HG02870 (cell line): ENCODE measurements around the gene SPOP.
"Not testable (repeated sequence)": the region's sequence is repeated elsewhere in the genome, so short reads cannot be mapped to it uniquely, and the experiment has no call there.

Experiments
- ATAC-seq: cut with Tn5 transposase; IDR thresholded peaks from one replicate; pipeline ENCODE4 v1.9.1; 2021; ENCODE audit warnings: mild to moderate bottlenecking, moderate library complexity; ENCODE audit not compliant: unreplicated experiment

SPOP gene

DNA sequence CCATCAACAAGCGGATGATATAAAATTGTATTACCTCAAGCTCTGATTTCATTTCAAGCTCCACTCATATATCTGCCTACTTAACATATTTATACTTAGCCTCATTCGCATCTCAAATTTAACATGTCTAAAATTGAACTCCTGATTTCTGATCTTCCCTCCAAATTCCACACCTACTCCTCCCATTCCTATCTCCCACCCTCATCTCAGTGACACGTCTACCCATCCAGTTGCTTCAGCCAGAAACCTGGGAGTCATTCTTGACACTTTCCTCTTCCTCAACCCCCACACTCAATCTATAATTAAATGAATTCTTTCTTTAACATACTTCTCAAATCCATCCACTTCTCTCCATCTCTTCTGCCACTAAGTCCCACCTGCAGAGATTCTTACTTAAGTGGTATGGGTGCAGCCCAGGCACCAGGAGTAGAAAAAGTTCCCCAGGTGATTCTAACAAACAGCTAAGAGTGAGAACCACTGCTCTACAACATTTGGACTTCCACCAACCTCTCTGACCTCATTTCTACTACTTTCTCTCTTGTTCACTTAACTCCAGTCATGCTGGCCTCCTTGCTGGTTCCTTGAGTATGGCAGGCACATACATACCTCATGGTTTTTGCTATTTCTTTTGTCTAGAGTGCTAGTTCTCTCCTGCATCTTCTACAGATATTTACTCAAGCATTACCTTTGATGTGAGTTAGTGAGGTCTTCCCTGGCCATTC lies 18.1 kb downstream of the SPOP start:
- ATAC-seq = no peak

DNA sequence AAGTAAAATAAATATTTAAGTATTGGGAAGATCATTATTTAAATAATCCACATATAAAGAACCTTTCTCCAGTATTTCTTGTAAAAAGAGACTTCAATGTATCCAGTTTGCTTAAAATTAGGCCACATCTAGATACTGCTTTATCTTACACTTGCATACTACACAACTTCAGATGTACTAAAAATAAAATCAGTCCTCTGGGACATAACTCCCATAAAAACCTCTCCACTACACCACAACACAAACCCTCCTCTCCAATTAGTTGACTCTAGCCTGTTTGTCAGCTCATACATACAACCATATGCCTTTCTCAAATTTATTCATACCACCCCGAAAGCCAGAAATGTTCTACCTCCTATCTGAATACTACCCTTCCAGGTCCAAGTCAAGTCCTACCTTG lies 21.6 kb downstream of the SPOP start:
- ATAC-seq = no peak

DNA sequence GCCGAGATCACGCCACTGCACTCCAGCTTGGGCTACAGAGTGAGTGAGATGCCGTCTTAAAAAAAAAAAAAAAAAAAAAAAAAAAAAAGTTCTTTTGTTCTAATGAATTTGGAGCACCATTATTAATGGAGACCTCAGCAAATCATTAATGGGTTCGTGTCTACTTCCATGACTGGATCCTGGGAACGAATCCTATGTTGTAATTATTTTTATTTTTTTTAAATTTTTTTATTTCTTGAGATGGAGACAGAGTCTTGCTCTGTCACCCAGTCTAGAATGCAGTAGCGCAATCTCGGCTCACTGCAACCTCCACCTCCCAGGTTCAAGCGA lies 30.7 kb downstream of the SPOP start:
- ATAC-seq = no peak

DNA sequence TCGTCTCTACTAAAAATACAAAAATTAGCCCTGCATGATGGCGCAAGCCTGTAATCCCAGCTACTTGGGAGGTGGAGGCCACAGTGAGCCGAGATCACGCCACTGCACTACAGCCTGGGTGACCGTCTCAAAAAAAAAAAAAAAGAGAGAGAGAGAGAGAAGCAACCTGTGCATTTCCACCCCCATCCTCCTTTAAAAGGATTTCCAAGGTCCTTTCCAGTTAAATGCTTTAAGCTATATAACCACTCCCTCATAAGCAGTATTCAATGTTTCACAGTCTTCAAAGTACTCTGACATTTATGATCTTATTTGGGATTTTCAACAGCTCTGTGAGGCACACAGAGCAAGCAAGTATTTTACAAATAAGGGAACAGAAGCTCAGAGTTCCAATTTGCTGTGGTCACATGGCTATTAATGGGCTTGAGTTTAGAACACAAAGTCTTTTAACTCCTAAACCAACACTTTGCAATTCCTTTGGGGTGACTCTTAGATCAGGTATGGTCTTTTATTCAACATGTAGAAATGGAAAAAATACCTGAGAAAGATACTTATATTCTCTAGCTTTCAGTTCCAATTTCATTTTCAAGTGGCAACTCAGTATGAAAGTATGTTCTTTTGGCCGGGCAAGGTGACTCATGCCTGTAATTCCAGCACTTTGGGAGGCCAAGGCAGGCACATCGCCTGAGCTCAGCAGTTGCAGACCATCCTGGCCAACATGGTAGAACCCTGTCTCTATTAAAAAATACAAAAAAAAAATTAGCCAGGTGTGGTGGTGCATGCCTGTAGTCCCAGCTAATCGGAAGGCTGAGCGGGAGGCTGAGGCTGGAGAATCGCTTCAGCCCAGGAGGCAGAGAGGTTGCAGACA lies 31.3 kb downstream of the SPOP start:
- peak; percentile 71 for ATAC-seq

DNA sequence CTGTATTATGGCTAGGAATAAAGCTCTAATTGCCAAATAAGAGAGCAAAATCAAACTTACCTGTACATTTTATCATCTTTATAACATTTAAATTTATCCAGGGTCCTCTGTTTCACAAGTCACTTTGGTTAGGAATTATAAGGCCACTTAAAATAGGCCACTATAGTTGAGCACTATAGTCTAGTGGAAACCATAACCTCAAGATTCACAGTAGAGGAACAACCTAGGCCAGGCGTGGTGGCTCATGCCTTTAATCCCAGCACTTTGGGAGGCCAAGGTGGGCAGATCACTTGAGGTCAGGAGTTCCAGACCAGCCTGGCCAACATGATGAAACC lies 31.9 kb downstream of the SPOP start:
- not testable (repeated sequence) for ATAC-seq

DNA sequence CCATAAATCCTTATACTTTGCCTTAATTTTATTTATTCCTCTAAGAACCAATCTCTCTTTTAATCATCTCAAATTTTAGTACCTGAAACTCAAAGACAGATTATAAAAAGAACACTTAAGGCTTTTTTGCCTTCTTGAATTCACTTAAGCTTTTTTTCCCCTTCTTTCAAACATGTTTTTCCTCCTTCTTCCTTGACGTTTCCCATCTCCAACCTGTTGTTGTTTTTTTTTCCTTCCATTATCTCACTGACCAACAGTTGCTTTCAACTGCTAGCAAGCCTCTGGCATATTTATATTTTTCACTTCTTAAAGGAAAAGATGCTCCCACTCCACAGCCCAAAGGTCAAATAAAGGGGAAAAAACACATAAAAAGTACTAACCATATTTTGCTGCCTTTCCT lies 32.2 kb downstream of the SPOP start:
- no peak for ATAC-seq

DNA sequence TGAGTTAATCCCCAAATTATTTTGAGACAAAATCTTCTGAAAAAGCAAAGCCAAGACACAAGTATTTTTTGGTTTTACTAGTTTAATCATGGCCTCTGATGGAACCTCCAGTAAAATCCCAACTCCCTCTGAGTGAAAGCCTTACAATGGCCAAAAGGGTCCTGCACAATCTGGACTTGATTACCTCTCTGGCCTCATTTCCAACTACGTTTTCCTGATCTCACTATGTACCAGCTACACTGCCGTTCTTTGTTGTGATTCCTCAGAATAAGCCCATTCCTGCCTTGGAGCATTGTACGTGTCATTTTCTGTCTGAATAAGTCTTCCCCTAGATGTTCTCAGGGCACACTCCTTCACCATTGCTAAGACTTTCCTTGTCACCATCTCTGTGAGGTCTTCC lies 37.3 kb downstream of the SPOP start:
- ATAC-seq = no peak

DNA sequence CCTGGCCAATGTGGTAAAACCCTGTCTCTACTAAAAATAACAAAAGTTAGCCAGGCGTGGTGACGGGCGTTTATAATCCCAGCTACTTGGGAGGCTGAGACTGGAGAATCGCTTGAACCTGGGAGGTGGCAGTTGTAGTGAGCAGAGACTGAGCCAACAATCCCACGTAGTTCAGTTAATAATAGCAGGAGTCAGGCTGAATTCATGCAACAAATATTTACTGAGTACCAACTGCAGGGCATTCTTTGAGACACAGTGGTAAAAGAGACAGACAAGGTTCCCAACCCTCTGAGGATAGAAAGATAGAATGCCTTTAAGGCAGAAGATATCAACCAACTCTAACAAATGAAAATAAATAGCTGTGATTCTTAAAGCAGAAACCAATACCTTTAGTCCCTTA lies 39.1 kb downstream of the SPOP start:
- no peak for ATAC-seq

DNA sequence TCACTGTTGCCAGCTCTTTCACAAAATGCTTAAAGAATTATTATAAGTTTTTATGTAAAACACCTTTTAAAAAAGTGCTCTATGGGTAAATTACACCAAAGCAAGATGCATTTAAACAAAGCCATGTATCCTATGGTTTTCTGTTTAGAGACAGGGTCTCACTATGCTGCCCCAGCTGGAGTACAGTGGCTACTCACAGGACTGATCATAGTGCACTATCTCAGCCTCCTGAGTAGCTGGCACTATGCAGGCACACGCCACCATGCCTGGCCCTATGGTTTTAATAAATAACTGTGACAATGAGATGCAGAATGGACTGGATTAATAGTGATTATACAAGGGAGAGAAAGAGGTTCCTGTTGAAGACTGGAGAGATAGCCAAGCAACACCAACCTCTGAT lies 40.2 kb downstream of the SPOP start:
- no peak for ATAC-seq

DNA sequence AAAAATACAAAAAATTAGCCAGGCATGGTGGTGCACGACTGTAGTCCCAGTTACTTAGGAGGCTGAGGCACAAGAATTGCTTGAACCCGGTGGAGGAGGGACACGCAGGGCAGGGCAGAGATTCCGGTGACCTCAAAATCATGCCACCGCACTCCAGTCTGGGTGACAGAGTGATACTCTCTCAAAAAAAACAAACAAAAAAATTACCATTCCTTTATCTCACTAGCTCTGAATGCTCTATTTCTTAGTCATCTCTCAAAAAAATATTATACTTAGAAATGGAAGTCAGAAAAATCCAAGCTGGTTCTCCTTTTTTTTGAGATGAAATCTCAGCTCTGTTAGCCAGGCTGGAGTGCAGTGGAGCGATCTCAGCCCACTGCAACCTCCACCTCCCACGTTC lies 40.8 kb downstream of the SPOP start:
- no peak for ATAC-seq

DNA sequence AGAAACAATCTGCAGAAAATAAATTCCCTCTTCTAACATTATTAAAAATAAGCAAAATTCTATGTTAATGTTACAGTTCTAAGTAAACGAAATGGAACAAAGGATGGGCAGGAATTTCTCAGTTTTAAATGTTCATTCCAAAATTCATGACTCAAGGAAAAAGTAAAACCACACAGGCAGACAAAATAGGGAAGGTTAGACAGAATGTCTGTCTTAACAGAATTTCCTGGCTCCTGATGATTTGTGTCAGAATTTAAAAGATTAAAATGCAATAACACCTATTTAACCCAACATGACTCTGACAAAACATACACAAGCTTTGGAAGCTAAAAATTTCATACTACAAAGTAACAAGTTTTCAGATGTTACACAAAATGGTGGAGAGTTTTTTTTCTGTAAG lies 42.8 kb downstream of the SPOP start:
- no peak for ATAC-seq

DNA sequence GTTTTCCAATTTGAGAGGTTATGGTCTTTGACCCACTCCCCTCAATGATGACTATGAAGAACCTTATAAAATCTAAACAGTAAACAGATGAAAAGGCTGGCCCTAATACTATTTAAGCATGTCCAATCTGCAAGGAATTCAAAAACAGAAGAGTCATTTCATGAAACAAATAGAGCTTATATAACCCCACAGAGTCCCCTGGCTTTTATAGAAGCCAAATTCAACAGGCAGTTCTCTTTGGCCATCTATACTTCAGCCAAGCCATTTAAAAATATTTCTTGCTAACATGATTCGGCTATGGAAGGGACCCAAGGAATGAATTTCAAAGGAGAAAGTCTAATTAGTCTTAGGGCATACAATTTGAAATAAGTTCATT lies 43.4 kb downstream of the SPOP start:
- no peak for ATAC-seq

DNA sequence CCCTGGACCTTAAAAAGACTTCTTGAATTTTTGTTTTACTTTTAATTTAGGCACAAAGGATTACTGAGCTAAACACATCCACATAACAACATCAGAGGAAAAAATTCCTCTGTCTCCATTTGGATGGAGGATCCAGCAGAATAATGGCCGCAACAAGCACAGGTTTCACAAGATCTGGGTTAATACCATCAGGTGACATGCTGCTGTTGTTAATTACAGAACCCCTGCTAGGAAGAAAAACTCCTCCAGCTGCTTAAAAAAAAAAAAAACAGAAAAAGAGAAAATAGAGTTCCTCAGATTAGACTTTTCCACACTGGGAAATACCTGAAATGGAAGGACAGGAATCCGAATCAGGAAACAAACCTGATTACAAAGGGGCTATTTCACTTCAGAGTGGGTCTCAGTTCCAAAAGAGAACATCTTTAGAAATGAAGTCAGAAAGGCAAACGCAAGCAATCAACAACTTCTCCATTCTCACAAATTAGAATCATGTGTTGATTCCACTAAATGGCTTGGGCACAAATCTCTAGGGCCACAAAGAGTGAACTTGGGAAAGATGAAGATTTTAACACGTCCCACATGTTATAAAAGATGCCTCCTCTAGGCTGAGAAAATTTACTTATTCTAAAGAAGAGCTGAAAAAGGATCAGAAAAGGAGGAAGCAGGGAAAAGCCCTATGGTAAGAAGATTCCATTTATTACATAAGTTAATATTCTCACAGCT lies 44.0 kb downstream of the SPOP start:
- no peak for ATAC-seq

DNA sequence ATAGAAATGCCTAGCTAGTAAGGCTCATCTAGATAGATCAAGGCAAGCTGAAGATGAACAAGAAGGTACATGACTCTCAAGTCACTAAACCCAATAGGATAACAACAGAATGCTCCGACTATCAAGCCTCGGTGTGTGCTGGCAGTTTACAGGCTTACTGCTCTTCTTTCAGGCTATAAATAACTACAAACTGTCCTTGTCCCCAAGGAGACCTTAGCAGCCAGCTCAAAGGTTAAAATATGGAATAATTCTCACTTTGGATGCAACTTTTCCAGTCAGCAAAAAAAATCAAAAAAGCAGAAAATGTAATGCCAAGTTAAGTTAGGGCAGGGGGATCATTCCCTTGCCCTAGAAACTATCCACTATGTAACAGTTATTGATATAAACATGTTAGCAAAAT lies 44.6 kb downstream of the SPOP start:
- ATAC-seq = no peak

DNA sequence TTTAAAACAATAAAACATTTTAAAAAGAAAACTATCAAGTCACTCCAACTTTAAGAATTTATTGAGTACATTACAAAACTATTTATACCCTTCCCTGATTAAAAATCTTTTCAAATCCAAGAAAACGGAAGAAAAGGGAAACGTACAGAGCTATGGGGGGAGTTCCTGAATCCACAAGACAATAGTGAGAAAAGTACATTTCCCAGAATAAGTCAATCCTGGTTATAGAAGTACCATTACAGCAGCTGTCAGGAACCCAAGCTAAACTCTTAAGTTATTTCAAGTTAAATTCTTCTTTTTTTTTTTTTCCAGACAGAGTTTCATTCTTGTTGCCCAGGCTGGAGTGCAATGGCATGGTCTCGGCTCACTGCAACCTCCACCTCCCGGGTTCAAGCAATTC lies 45.7 kb downstream of the SPOP start:
- no peak for ATAC-seq

DNA sequence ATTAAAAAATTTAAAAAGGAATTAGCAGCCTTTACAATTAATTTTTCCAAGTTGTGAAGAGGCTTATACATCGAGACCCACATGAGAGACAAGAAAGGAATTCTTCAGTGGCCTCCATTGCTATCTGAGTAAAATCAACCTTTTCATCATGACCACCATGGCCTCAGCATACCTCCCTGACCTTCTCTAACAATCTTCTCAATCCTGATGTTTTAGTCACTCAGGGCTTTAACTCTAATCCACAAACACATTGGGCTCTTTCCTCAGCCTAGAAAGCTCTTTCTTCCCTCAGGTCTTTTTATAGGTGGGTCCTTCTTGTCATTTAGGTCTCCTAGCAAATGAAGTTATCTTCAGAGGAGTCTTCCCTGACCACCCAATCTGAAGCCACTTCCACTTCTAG lies 46.4 kb downstream of the SPOP start:
- ATAC-seq = no peak

DNA sequence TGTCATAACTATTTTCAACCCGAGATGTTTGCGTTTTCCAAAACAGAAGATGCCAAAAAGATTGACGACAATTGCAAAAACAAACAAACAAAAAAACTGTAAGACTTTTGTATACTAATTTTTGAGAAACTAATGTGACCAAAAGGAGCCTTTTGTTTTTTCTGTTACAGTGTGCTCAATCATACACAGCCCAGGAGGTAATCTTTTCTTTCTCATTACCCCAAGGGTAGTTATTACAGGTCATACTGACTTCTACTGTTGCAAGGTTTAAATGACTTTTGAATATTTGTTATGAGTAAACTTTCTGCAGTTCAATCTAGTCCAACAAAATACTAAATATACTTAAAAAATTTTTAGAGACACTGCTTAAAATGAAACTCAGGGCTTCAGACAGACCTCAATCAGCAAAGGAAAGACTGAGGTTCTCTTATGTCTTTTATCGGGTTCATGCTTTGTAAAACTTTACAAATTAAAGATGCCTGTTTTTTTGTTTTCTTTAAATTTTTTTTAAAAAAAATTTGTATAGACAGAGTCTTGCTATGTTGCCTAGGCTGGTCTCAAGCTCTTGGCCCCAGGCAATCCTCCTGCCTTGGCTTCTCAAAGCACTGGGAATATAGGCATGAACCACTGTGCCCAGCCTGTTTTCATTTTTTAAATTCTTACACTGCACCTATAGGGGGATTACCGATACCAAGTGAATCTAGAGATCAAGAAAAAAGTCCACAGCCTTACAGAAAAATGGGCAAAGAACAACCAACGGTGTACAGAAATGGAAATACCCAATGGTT lies 47.6 kb downstream of the SPOP start:
- no peak for ATAC-seq

DNA sequence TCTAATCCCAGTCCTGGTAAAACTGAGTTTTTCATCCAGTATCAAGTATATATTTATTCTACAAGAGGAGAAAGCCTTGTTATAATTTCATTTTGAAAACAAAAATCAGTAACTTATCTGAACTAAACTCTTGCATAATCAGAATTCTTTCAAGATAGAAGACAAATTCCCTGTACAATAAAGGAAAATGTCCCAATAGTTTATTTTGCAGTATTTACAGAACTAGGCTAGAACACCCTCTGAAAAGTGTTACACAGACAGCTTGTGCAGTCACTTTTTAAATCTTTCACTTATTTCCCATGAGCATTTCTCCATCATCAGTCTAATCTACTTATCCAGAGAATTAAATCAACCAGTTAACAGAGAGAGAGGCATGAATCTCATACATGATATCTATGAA lies 48.5 kb downstream of the SPOP start:
- no peak for ATAC-seq

DNA sequence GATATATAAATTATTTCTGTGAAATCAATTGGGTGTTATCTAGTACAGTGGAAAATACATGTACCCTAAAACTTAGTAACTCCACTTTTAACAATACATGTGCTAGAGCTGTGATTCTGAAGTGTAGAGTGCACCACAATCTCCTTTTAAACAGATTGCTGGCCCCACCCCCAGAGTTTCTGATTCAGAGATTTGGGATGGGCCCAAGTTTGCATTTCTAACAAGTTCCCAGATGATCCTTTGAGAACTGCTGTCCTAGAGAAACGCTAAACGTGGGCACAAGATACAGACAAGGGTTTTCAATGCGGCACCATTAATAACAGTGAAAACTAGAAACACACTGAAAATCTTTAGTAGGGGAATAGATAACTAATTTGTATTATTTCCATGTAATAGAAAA lies 53.0 kb downstream of the SPOP start:
- ATAC-seq = no peak

DNA sequence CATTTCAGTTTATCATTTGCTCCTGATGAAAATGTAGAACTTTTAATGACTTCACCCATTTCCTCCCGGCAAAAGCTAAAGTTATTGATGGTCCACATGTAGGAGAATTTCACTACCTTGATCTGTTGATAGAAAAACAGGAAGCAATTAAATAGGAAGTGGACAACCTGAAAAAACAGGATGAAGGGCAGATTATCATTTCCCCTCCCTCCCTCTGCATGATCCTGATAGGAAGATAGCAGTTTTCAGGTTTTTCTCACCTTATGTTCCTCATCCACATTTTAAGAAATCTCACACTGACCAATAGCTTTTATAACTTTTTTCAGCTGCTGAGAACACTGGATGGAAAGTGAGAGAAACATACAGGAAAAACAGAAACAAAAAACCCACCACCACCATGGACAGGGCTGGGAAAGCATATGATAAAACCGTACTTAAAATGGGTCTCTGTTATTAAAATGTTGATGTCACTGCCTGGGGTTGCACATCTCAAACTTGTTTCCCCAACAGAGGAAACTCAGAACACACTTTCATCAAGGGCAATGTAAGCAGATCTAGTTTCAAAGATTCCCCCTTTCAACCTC lies 55.9 kb downstream of the SPOP start:
- ATAC-seq = no peak

DNA sequence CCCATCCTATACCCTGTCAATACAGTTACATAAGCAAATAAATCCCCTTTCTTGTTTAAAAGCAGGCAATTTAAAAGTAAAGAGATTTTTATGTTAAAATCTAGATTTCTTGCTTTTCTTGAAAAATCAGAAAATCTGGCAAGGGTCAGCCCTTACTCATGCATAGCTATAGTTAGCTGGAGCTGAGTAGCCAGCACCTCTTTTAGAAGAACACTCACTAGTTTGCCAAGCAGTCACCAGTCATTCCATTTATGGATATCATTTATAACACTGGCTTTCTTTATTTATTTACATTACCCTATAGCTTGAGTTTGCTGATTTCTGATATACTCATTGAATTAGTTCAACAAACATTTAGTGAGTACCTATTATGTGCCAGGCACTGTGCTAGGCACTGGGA lies 56.5 kb downstream of the SPOP start:
- ATAC-seq = no peak
